ENCODE data around the gene CIB2.

GRCh38 chr15:78175330-78175729, 44.1 kb upstream of the CIB2 start:
- no peak for TF ChIP-seq CTCF (IDR thresholded peaks at IDR 0.05)
- TF ChIP-seq EZH2 (IDR thresholded peaks at IDR 0.05; ENCODE audit: borderline replicate concordance, insufficient read depth, low read depth, low read length, poor library complexity, severe bottlenecking) = no peak
